ENCODE measurements around the gene SENP8.

The SENP8 gene

GRCh38 chr15:72162569-72162968 lies 44.4 kb downstream of the SENP8 start:
- no peak overlapping the region for H3K4me2 ChIP-seq
- no peak overlapping the region for H3K9ac ChIP-seq
- no peaks in the 10 kb centered on the region for H3K4me1 ChIP-seq (ENCODE audit: low read depth, poor library complexity, severe bottlenecking)
- H3K36me3 ChIP-seq (ENCODE audit: insufficient read depth) = no peaks in the 10 kb centered on the region
- no peak overlapping the region for H2AFZ ChIP-seq (ENCODE audit: low read depth)
- H3K79me2 ChIP-seq (ENCODE audit: insufficient read depth, low read depth) = no peaks in the 10 kb centered on the region
- no peak overlapping the region for H3K27ac ChIP-seq
- H3K27me3 ChIP-seq (ENCODE audit: insufficient read depth, low read depth) = no peaks in the 10 kb centered on the region
- H4K20me1 ChIP-seq (ENCODE audit: insufficient read depth) = no peaks in the 10 kb centered on the region
- H3K4me3 ChIP-seq (IDR thresholded peaks at IDR 0.05; ENCODE audit: insufficient read depth, low read depth, low read length) = no peak overlapping the region
- no peak for TF ChIP-seq CTCF (conservative IDR thresholded peaks at IDR 0.05; ENCODE audit: low read depth, low read length)

- no peaks in the 10 kb centered on the region for H4K20me1 ChIP-seq (ENCODE audit: insufficient read depth)
- no peaks in the 10 kb centered on the region for H3K36me3 ChIP-seq (ENCODE audit: insufficient read depth)
- no peaks in the 10 kb centered on the region for H3K79me2 ChIP-seq (ENCODE audit: insufficient read depth, low read depth)
- no peaks in the 10 kb centered on the region for H3K4me1 ChIP-seq (ENCODE audit: low read depth, poor library complexity, severe bottlenecking)
- no peak overlapping the region for H3K4me3 ChIP-seq (IDR thresholded peaks at IDR 0.05; ENCODE audit: insufficient read depth, low read depth, low read length)
- no peak for TF ChIP-seq CTCF (conservative IDR thresholded peaks at IDR 0.05; ENCODE audit: low read depth, low read length)
- H3K27ac ChIP-seq = no peak overlapping the region
- no peak overlapping the region for H3K4me2 ChIP-seq
- H3K9ac ChIP-seq = no peak overlapping the region
- no peak overlapping the region for H2AFZ ChIP-seq (ENCODE audit: low read depth)
- H3K27me3 ChIP-seq (ENCODE audit: insufficient read depth, low read depth) = no peaks in the 10 kb centered on the region
These were observed 45.5 kb downstream of the SENP8 start for GRCh38 chr15:72163719-72164118.

- Histone ChIP-seq H3K27me3 (ENCODE audit: insufficient read depth, low read depth) (no peaks in the 10 kb centered on the region), H4K20me1 (ENCODE audit: insufficient read depth) (no peaks in the 10 kb centered on the region), H3K4me3 (IDR thresholded peaks at IDR 0.05; ENCODE audit: insufficient read depth, low read depth, low read length) (no peak overlapping the region), H3K36me3 (ENCODE audit: insufficient read depth) (no peaks in the 10 kb centered on the region), H3K4me2 (no peak overlapping the region), H2AFZ (ENCODE audit: low read depth) (no peak overlapping the region), H3K4me1 (ENCODE audit: low read depth, poor library complexity, severe bottlenecking) (no peaks in the 10 kb centered on the region), H3K27ac (no peak overlapping the region), H3K79me2 (ENCODE audit: insufficient read depth, low read depth) (no peaks in the 10 kb centered on the region), H3K9ac (no peak overlapping the region)
- TF ChIP-seq CTCF (conservative IDR thresholded peaks at IDR 0.05; ENCODE audit: low read depth, low read length) = no peak
These were observed 48.7 kb downstream of the SENP8 start for GRCh38 chr15:72166716-72167417.

GRCh38 chr15:72167445-72167844 lies 49.2 kb downstream of the SENP8 start:
- Histone ChIP-seq H3K36me3 (ENCODE audit: insufficient read depth) (no peaks in the 10 kb centered on the region), H3K79me2 (ENCODE audit: insufficient read depth, low read depth) (no peaks in the 10 kb centered on the region), H3K4me3 (IDR thresholded peaks at IDR 0.05; ENCODE audit: insufficient read depth, low read depth, low read length) (no peak overlapping the region), H4K20me1 (ENCODE audit: insufficient read depth) (no peaks in the 10 kb centered on the region), H3K9ac (no peak overlapping the region), H3K4me1 (ENCODE audit: low read depth, poor library complexity, severe bottlenecking) (no peaks in the 10 kb centered on the region), H3K27me3 (ENCODE audit: insufficient read depth, low read depth) (no peaks in the 10 kb centered on the region), H3K4me2 (no peak overlapping the region), H2AFZ (ENCODE audit: low read depth) (no peak overlapping the region), H3K27ac (no peak overlapping the region)
- no peak for TF ChIP-seq CTCF (conservative IDR thresholded peaks at IDR 0.05; ENCODE audit: low read depth, low read length)
